ENCODE measurements around the gene BCAS1. TPM values are rescaled to one million over a fixed set of nuclear protein-coding genes. Genes with fewer than 3 reads are reported as not detected.

Gene BCAS1
- total RNA-seq, 4 donors from 2014 or later, result 0.29 to 0.83 TPM; not detected in 2

DNA sequence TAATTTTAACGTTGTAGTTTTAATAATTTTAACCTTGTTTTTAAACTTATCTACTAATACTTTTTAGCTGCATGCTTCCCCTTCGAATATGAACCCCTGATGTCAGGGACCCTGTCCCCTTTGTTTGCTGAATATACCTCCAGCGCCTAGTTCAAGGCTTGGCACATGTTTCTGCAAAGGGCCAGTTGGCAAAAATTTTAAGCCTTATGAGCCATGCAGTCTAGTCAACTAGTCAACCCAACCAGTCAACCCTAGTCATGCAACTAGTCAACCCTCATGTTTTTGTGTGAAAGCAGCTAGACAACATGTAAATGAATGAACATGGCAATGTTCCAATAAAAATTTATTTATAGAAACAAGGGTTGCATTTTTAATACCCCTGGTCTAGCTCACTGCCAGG, 119.8 kb downstream of the BCAS1 start:
- no peak overlapping the region for H3K27ac ChIP-seq
- H3K4me3 ChIP-seq, result no peak overlapping the region
- H3K27me3 ChIP-seq, result no peaks in the 10 kb centered on the region
- no peaks in the 10 kb centered on the region for H3K36me3 ChIP-seq
- H3K4me1 ChIP-seq, result no peaks in the 10 kb centered on the region
- H3K9me3 ChIP-seq, result no peaks in the 10 kb centered on the region
- TF ChIP-seq POLR2A (IDR thresholded peaks at IDR 0.05) (no peak), CTCF (IDR thresholded peaks at IDR 0.05) (no peak)
- intact Hi-C loops (cut with DNase I; ENCODE audit: low total_unique reads), result no loop called here
- no peak for DNase-seq

DNA sequence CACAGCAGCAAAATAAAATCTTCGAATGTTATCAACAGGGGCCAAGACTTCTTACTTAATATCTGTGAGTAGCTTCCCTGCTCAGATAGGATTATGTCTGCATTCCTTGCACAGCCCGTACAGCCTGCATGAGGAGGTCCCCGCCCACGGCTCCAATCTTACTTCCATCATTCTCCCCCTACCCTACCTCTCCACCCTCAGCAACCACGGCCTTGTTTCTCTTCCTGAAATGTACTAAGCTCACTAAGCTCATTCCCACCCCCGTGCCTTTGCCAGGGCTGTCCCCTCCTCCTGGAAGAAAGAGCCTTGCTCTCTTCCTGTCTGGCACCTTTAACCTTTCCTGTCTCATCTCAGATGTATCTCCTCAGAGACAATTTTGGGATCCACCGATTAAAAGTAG, 120.4 kb downstream of the BCAS1 start:
- intact Hi-C loops (cut with DNase I; ENCODE audit: low total_unique reads), result no loop called here
- Histone ChIP-seq H3K27me3 (no peaks in the 10 kb centered on the region), H3K9me3 (no peaks in the 10 kb centered on the region), H3K27ac (no peak overlapping the region), H3K4me3 (no peak overlapping the region), H3K4me1 (no peaks in the 10 kb centered on the region), H3K36me3 (no peaks in the 10 kb centered on the region)
- no peak for DNase-seq
- no peak for TF ChIP-seq CTCF (IDR thresholded peaks at IDR 0.05)
- TF ChIP-seq POLR2A (IDR thresholded peaks at IDR 0.05), result no peak

GRCh38 chr20:53949319-53949839, 121.0 kb downstream of the BCAS1 start:
- intact Hi-C loops (cut with DNase I; ENCODE audit: low total_unique reads), result loop anchor here (10.0 kb wide), 1 partner anchor 375 kb away; no protein-coding TSS in a partner anchor
- Histone ChIP-seq H3K4me3 (no peak overlapping the region), H3K9me3 (no peaks in the 10 kb centered on the region), H3K4me1 (no peaks in the 10 kb centered on the region), H3K36me3 (no peaks in the 10 kb centered on the region), H3K27ac (no peak overlapping the region), H3K27me3 (no peaks in the 10 kb centered on the region)
- no peak for TF ChIP-seq POLR2A (IDR thresholded peaks at IDR 0.05)
- no peak for TF ChIP-seq CTCF (IDR thresholded peaks at IDR 0.05)
- DNase-seq, result no peak

- Histone ChIP-seq H3K27me3 (no peaks in the 10 kb centered on the region), H3K4me3 (no peak overlapping the region), H3K36me3 (no peaks in the 10 kb centered on the region), H3K4me1 (no peaks in the 10 kb centered on the region), H3K27ac (no peak overlapping the region), H3K9me3 (no peaks in the 10 kb centered on the region)
- intact Hi-C loops (cut with DNase I; ENCODE audit: low total_unique reads), result loop anchor here (10.0 kb wide), 1 partner anchor 374 kb away; no protein-coding TSS in a partner anchor
- DNase-seq, result no peak
- TF ChIP-seq CTCF (IDR thresholded peaks at IDR 0.05) (no peak), POLR2A (IDR thresholded peaks at IDR 0.05) (no peak)
Observed at GRCh38 chr20:53948383-53949318, 121.7 kb downstream of the BCAS1 start.
